GM12878 (cell line): Measurements from ENCODE around the gene EIF5B. TPM values are rescaled to one million over a fixed set of nuclear protein-coding genes. Genes with fewer than 3 reads are reported as not detected.

Experiments used
- ATAC-seq: fragments of 200-7000 bp; cut with Tn5 transposase; 3 replicates; pipeline ENCODE4 v1.9.1; 2020; ENCODE audit warnings: mild to moderate bottlenecking, moderate library complexity
- BruUV-seq: library from RNA; stranded (reverse); fragments of 400-500 nt; replicated peaks from 2 replicates; lab custom pipeline; 2021; lab: Mats Ljungman, UMichigan
- CTCF ChIA-PET: fragments of 300-600 bp; sonication (Branson Sonifier 250); formaldehyde crosslinking; extraction: SDS; loops from one replicate; lab custom pipeline; 2021; ENCODE audit warnings: inconsistent platforms; lab: Yijun Ruan, JAX
- POLR2A ChIA-PET: fragments of 350-600 bp; formaldehyde crosslinking; extraction: SDS; loops from one replicate; lab custom pipeline; 2021; ENCODE audit warnings: inconsistent platforms; lab: Charles Lee
- RAD21 ChIA-PET: fragments of 300-600 bp; sonication (Branson Sonifier 250); formaldehyde crosslinking; loops from one replicate; lab custom pipeline; 2023; ENCODE audit warnings: antibody characterized with exemption; ENCODE audit not compliant: unreplicated experiment; lab: Charles Lee
- SMC1A ChIA-PET: fragments of 300-600 bp; sonication (Branson Sonifier 250); formaldehyde crosslinking; loops from one replicate; lab custom pipeline; 2023; ENCODE audit not compliant: unreplicated experiment, uncharacterized antibody; lab: Charles Lee
- DNase-seq: peaks from one replicate; pipeline ENCODE4 v3.0.0-alpha.2; 2011; ENCODE audit warnings: low read depth, low spot score
- FAIRE-seq: peaks from 3 replicates; lab custom pipeline; 2011; peaks lifted over from hg19 to GRCh38; lab: Jason Lieb, UNC
- H2AFZ ChIP-seq: 2 replicates; pipeline ENCODE4 v1.6.0; 2011; ENCODE audit warnings: low read depth, low read length, control low read depth; ENCODE audit not compliant: control insufficient read depth
- H3K27ac ChIP-seq: 2 replicates; pipeline ENCODE4 v1.5.1; 2011; ENCODE audit warnings: control low read depth; ENCODE audit not compliant: control insufficient read depth, insufficient read depth
- H3K27me3 ChIP-seq, 2 experiments: replicated peaks in 1 of 2; 2 replicates each; pipeline versions ENCODE4 v1.6.0 to v1.6.1; 2011; ENCODE audit warnings: low read length in 1 of 2; ENCODE audit not compliant: control insufficient read depth in 2 of 2, insufficient read depth in 2 of 2
- H3K36me3 ChIP-seq, 2 experiments: 2 replicates each; pipeline ENCODE4 v1.5.1; 2011; ENCODE audit warnings: low read length in 1 of 2; ENCODE audit not compliant: control insufficient read depth in 2 of 2, insufficient read depth in 2 of 2
- H3K4me1 ChIP-seq: 2 replicates; pipeline ENCODE4 v1.6.1; 2011; ENCODE audit warnings: mild to moderate bottlenecking, low read length, moderate library complexity, mixed read lengths; ENCODE audit not compliant: control insufficient read depth, insufficient read depth
- H3K4me2 ChIP-seq: 2 replicates; pipeline ENCODE4 v1.6.0; 2011; ENCODE audit warnings: control low read depth; ENCODE audit not compliant: control insufficient read depth, insufficient read depth
- H3K4me3 ChIP-seq: fragments of 200-600 bp; sonication (generic); 2 replicates; pipeline ENCODE4 v1.5.1; 2016
- H3K79me2 ChIP-seq: 2 replicates; pipeline ENCODE4 v1.6.0; 2011; ENCODE audit warnings: low read length; ENCODE audit not compliant: control insufficient read depth, insufficient read depth
- H3K9ac ChIP-seq: 2 replicates; pipeline ENCODE4 v1.8.0; 2011; ENCODE audit warnings: low read length, control low read depth, mixed read lengths; ENCODE audit not compliant: control insufficient read depth, insufficient read depth
- H3K9me3 ChIP-seq: replicated peaks from 3 replicates; pipeline ENCODE4 v1.5.1; 2011; ENCODE audit warnings: mild to moderate bottlenecking, low read length; ENCODE audit not compliant: control insufficient read depth, insufficient read depth
- H4K20me1 ChIP-seq: 2 replicates; pipeline ENCODE4 v1.6.0; 2011; ENCODE audit not compliant: control insufficient read depth, insufficient read depth
- ASH2L ChIP-seq: fragments of 300-600, 200-600 bp; sonication (generic); IDR thresholded peaks from 2 replicates; pipeline ENCODE4 v1.6.1; 2017; ENCODE audit warnings: low read depth, mild to moderate bottlenecking, borderline replicate concordance
- BHLHE40 ChIP-seq, 2 experiments: fragments of 450-650 bp in 1 of 2; IDR thresholded peaks; 2 replicates each; pipeline ENCODE4 v1.6.1; 2011 to 2017; ENCODE audit warnings: low read depth in 2 of 2, borderline replicate concordance in 1 of 2, improper control_type of control experiment in 1 of 2, low read length in 1 of 2, mild to moderate bottlenecking in 1 of 2
- IKZF1 ChIP-seq: fragments of 450-650 bp; conservative IDR thresholded peaks from 2 replicates; pipeline ENCODE4 v1.6.1; 2017; ENCODE audit warnings: antibody characterized with exemption, mild to moderate bottlenecking
- IRF5 ChIP-seq: fragments of 450-650 bp; IDR thresholded peaks from 2 replicates; pipeline ENCODE4 v1.6.1; 2017; ENCODE audit warnings: borderline replicate concordance
- MAX ChIP-seq: IDR thresholded peaks from 2 replicates; pipeline ENCODE4 v1.6.1; 2012; ENCODE audit warnings: low read depth, low read length, improper control_type of control experiment
- SRF ChIP-seq, 2 experiments: IDR thresholded peaks; 2 replicates each; pipeline ENCODE4 v1.6.1; 2011; ENCODE audit warnings: low read depth in 2 of 2, low read length in 2 of 2, mild to moderate bottlenecking in 1 of 2, moderate library complexity in 1 of 2
- SUZ12 ChIP-seq: fragments of 200-600 bp; sonication (generic); IDR thresholded peaks from one replicate; pipeline ENCODE4 v1.6.1; 2018; ENCODE audit warnings: antibody characterized with exemption, mild to moderate bottlenecking; ENCODE audit not compliant: unreplicated experiment
- ZBTB4 ChIP-seq: fragments of 450-650 bp; formaldehyde crosslinking; IDR thresholded peaks from 2 replicates; pipeline ENCODE4 v1.4.0; 2022; ENCODE audit warnings: mild to moderate bottlenecking, moderate library complexity
- ZNF592 ChIP-seq: fragments of 450-650 bp; IDR thresholded peaks from 2 replicates; pipeline ENCODE4 v1.6.1; 2017; ENCODE audit warnings: mild to moderate bottlenecking, moderate library complexity
- in situ Hi-C: fragments of 300-500 bp; cut with MboI; formaldehyde crosslinking; loops from 9 replicates; pipeline ENCODE4 v1.14.3; 2018; ENCODE audit warnings: mixed read lengths
- intact Hi-C: fragments of 100-400 bp; cut with micrococcal nuclease; formaldehyde crosslinking; loops from one replicate; pipeline ENCODE4 v1.14.2; 2022; ENCODE audit not compliant: unreplicated experiment
- polyA plus RNA-seq, 11 experiments: library from polyadenylated mRNA; depleted of rRNA in 4 of 11; unstranded in 6 of 11; stranded (reverse) in 5 of 11; fragments of >200 nt; fragmentation: Nextera tagmentation in 4 of 11; fragmentation: Illumina TruSeq in 1 of 11; extraction: Ambion mirVana in 4 of 11; extraction: Trizol in 1 of 11; gene quantifications; 1 replicate in 1 of 11; 2 replicates in 10 of 11; pipeline versions ENCODE4 v1.2.1 to v1.2.3, GENCODE V29; 2011 to 2016; ENCODE audit warnings: inconsistent platforms in 2 of 11, missing spikeins in 2 of 11, low read depth in 1 of 11
- total RNA-seq, 4 experiments: library from RNA; depleted of rRNA in 3 of 4; stranded (reverse); fragments of >200 nt in 3 of 4; fragmentation: Illumina TruSeq in 1 of 4; extraction: Trizol in 1 of 4; gene quantifications; 2 replicates each; pipeline versions ENCODE4 v1.2.1 to v1.2.3, GENCODE V29; 2013 to 2021

Gene EIF5B
- total and polyA plus RNA-seq, 10 of the 15 experiments (the other 5 are each of a cell fraction or from before 2014, with no cell fraction given), result 21.7 to 119 (median 40.8) TPM

GRCh38 chr2:99346218-99346617 is 9.0 kb downstream of the EIF5B start:
- RAD21 ChIA-PET, result interaction anchor here (2.7 kb wide), 1 partner anchor 9 kb away, joined by 29 read pairs; the partner anchor contains the start of genes EIF5B and TXNDC9
- H3K27ac ChIP-seq, result no peak overlapping the region
- no peak overlapping the region for H3K9ac ChIP-seq
- in situ Hi-C loops (no loop called here), intact Hi-C loops (no loop called here)
- H3K9me3 ChIP-seq, result no peaks in the 10 kb centered on the region
- no peak for ATAC-seq
- no peak overlapping the region for H3K4me3 ChIP-seq
- TF ChIP-seq IRF5 (no peak), BHLHE40 (IDR thresholded peaks at IDR 0.05; ENCODE audit: borderline replicate concordance in 1 of 2, low read depth in 2 of 2, low read length in 1 of 2) (no peak), SUZ12 (no peak), MAX (no peak), IKZF1 (no peak), SRF (IDR thresholded peaks at IDR 0.05; ENCODE audit: low read depth in 2 of 2, low read length in 2 of 2) (no peak), ASH2L (no peak), ZNF592 (no peak), ZBTB4 (CRISPR knock-in tag) (no peak)
- no peaks in the 10 kb centered on the region for H3K27me3 ChIP-seq
- H3K36me3 ChIP-seq, result no peaks in the 10 kb centered on the region; a peak in 2 of 4 replicates
- no peak for DNase-seq
- no peak for FAIRE-seq
- no peaks in the 10 kb centered on the region; the same call in 1 of the 2 replicates for H4K20me1 ChIP-seq
- no peak overlapping the region for H2AFZ ChIP-seq
- H3K79me2 ChIP-seq, result peaks cover 88% of the 10 kb centered on the region
- BruUV-seq, result no TSS peak
- H3K4me1 ChIP-seq, result peaks cover 13% of the 10 kb centered on the region
- CTCF ChIA-PET, result interaction anchor here (1.1 to 2.1 kb wide), 2 partner anchors 9 to 10 kb away, joined by 5 to 7 read pairs; partner anchors contain the start of genes EIF5B and TXNDC9
- no peak overlapping the region for H3K4me2 ChIP-seq
- SMC1A ChIA-PET, result interaction anchor here (2.2 to 3.8 kb wide), 2 partner anchors 9 to 205 kb away, joined by 9 to 32 read pairs; partner anchors contain the start of genes C2orf15, EIF5B and TXNDC9
- POLR2A ChIA-PET, result interaction anchor here (1.3 to 3.9 kb wide), 2 partner anchors 8 to 10 kb away, joined by 4 to 30 read pairs; partner anchors contain the start of genes EIF5B and TXNDC9
